A673 (cell line): ENCODE data around the gene CCDC14.
"Not testable (repeated sequence)": the region's sequence is repeated elsewhere in the genome, so short reads cannot be mapped to it uniquely, and the experiment has no call there.

ENCODE experiments used
- CTCF ChIP-seq: fragments of 300-800, 200-600 bp; sonication (generic); conservative IDR thresholded peaks from 2 replicates; pipeline ENCODE4 v1.5.1; 2017; ENCODE audit warnings: low read depth, mild to moderate bottlenecking, antibody characterized with exemption, low read length, moderate library complexity, mixed read lengths
- EZH2 ChIP-seq: fragments of 200-600 bp; sonication (generic); IDR thresholded peaks from 2 replicates; pipeline ENCODE4 v1.6.1; 2017; ENCODE audit warnings: borderline replicate concordance, low read depth, mild to moderate bottlenecking, mixed read lengths, antibody characterized with exemption, low read length; ENCODE audit not compliant: poor library complexity, severe bottlenecking

- not testable (repeated sequence) for TF ChIP-seq CTCF, EZH2
Measured at GRCh38 chr3:123966799-123967198, 5.8 kb upstream of the CCDC14 start.
